Activated CD4-positive, alpha-beta T cell treated with anti-CD3 and anti-CD28 coated beads for 4 hours (primary cell): ENCODE measurements around the gene CRBN.

Experiments
- DNase-seq, 2 donors: peaks; one replicate each; pipeline ENCODE4 v3.0.0-alpha.2; 2020

Gene CRBN

GRCh38 chr3:3109407-3110298 lies 69.8 kb downstream of the CRBN start:
- DNase-seq = no peak

GRCh38 chr3:3107858-3108257 lies 71.6 kb downstream of the CRBN start:
- no peak for DNase-seq

GRCh38 chr3:3107181-3107580 lies 72.3 kb downstream of the CRBN start:
- no peak for DNase-seq

GRCh38 chr3:3105815-3106214 lies 73.7 kb downstream of the CRBN start:
- no peak for DNase-seq

GRCh38 chr3:3105246-3105645 lies 74.2 kb downstream of the CRBN start:
- no peak for DNase-seq

- DNase-seq = no peak
Observed at GRCh38 chr3:3102751-3103150, 76.7 kb downstream of the CRBN start.

GRCh38 chr3:3101660-3102458 lies 77.6 kb downstream of the CRBN start:
- no peak for DNase-seq
